ENCODE data around the gene RAD18. TPM values are rescaled to one million over a fixed set of nuclear protein-coding genes. Genes with fewer than 3 reads are reported as not detected.

The RAD18 gene
- total RNA-seq, 1 donor, result 7.6 TPM

GRCh38 chr3:8857720-8858367 lies 105.4 kb downstream of the RAD18 start:
- DNase-seq (ENCODE audit: insufficient read length, low spot score, missing footprints), result no peak
- H3K79me2 ChIP-seq (ENCODE audit: insufficient read depth, low read length), result no peaks in the 10 kb centered on the region
- no peak overlapping the region for H3K27ac ChIP-seq (ENCODE audit: low read depth, low read length)
- H3K36me3 ChIP-seq (ENCODE audit: insufficient read depth, low read length), result no peaks in the 10 kb centered on the region
- no peak overlapping the region for H3K4me3 ChIP-seq (ENCODE audit: insufficient read depth, low read length)
- H3K27me3 ChIP-seq (ENCODE audit: insufficient read depth, low read length), result no peaks in the 10 kb centered on the region
- TF ChIP-seq CTCF (IDR thresholded peaks at IDR 0.05; ENCODE audit: extremely low read depth, low read depth, low read length), result no peak
- no peak overlapping the region for H2AFZ ChIP-seq (ENCODE audit: low read length)
- H3K4me1 ChIP-seq (ENCODE audit: insufficient read depth, low read length), result peaks cover 13% of the 10 kb centered on the region
- H4K20me1 ChIP-seq (ENCODE audit: insufficient read depth, low read length), result no peaks in the 10 kb centered on the region
- no peak overlapping the region for H3K4me2 ChIP-seq (ENCODE audit: insufficient read depth, low read length)
- H3K9me3 ChIP-seq (ENCODE audit: low read depth, low read length), result no peaks in the 10 kb centered on the region

- H3K36me3 ChIP-seq (ENCODE audit: insufficient read depth, low read length), result no peaks in the 10 kb centered on the region
- H2AFZ ChIP-seq (ENCODE audit: low read length), result no peak overlapping the region
- no peaks in the 10 kb centered on the region for H3K79me2 ChIP-seq (ENCODE audit: insufficient read depth, low read length)
- DNase-seq (ENCODE audit: insufficient read length, low spot score, missing footprints), result no peak
- peaks cover 24% of the 10 kb centered on the region for H3K4me1 ChIP-seq (ENCODE audit: insufficient read depth, low read length)
- no peak overlapping the region for H3K4me3 ChIP-seq (ENCODE audit: insufficient read depth, low read length)
- H3K27me3 ChIP-seq (ENCODE audit: insufficient read depth, low read length), result no peaks in the 10 kb centered on the region
- H3K27ac ChIP-seq (ENCODE audit: low read depth, low read length), result peak overlapping the region; percentile 24
- no peak for TF ChIP-seq CTCF (IDR thresholded peaks at IDR 0.05; ENCODE audit: extremely low read depth, low read depth, low read length)
- no peaks in the 10 kb centered on the region for H3K9me3 ChIP-seq (ENCODE audit: low read depth, low read length)
- H4K20me1 ChIP-seq (ENCODE audit: insufficient read depth, low read length), result no peaks in the 10 kb centered on the region
- H3K4me2 ChIP-seq (ENCODE audit: insufficient read depth, low read length), result no peak overlapping the region
Observed at GRCh38 chr3:8856721-8857120, 106.6 kb downstream of the RAD18 start.

- Histone ChIP-seq H3K9me3 (ENCODE audit: low read depth, low read length) (no peaks in the 10 kb centered on the region), H3K27ac (ENCODE audit: low read depth, low read length) (peak overlapping the region; percentile 24), H3K36me3 (ENCODE audit: insufficient read depth, low read length) (no peaks in the 10 kb centered on the region), H4K20me1 (ENCODE audit: insufficient read depth, low read length) (no peaks in the 10 kb centered on the region), H3K79me2 (ENCODE audit: insufficient read depth, low read length) (no peaks in the 10 kb centered on the region), H3K27me3 (ENCODE audit: insufficient read depth, low read length) (no peaks in the 10 kb centered on the region), H3K4me1 (ENCODE audit: insufficient read depth, low read length) (peaks cover 30% of the 10 kb centered on the region), H3K4me3 (ENCODE audit: insufficient read depth, low read length) (no peak overlapping the region), H2AFZ (ENCODE audit: low read length) (no peak overlapping the region), H3K4me2 (ENCODE audit: insufficient read depth, low read length) (no peak overlapping the region)
- no peak for DNase-seq (ENCODE audit: insufficient read length, low spot score, missing footprints)
- TF ChIP-seq CTCF (IDR thresholded peaks at IDR 0.05; ENCODE audit: extremely low read depth, low read depth, low read length), result no peak
Observed at GRCh38 chr3:8856071-8856470, 107.2 kb downstream of the RAD18 start.

- TF ChIP-seq CTCF (IDR thresholded peaks at IDR 0.05; ENCODE audit: extremely low read depth, low read depth, low read length), result no peak
- no peaks in the 10 kb centered on the region for H3K27me3 ChIP-seq (ENCODE audit: insufficient read depth, low read length)
- H3K4me3 ChIP-seq (ENCODE audit: insufficient read depth, low read length), result no peak overlapping the region
- H3K36me3 ChIP-seq (ENCODE audit: insufficient read depth, low read length), result no peaks in the 10 kb centered on the region
- H4K20me1 ChIP-seq (ENCODE audit: insufficient read depth, low read length), result no peaks in the 10 kb centered on the region
- H3K4me2 ChIP-seq (ENCODE audit: insufficient read depth, low read length), result no peak overlapping the region
- no peak for DNase-seq (ENCODE audit: insufficient read length, low spot score, missing footprints)
- no peak overlapping the region for H2AFZ ChIP-seq (ENCODE audit: low read length)
- peak overlapping the region; percentile 33 for H3K27ac ChIP-seq (ENCODE audit: low read depth, low read length)
- H3K79me2 ChIP-seq (ENCODE audit: insufficient read depth, low read length), result no peaks in the 10 kb centered on the region
- H3K9me3 ChIP-seq (ENCODE audit: low read depth, low read length), result no peaks in the 10 kb centered on the region
- peaks cover 32% of the 10 kb centered on the region for H3K4me1 ChIP-seq (ENCODE audit: insufficient read depth, low read length)
Observed at GRCh38 chr3:8854656-8855055, 108.6 kb downstream of the RAD18 start.
